ENCODE data around the gene TMEM140. TPM values are rescaled to one million over a fixed set of nuclear protein-coding genes. Genes with fewer than 3 reads are reported as not detected.

Gene TMEM140
- total and polyA plus RNA-seq, 2 of the 13 experiments (the other 11 are each of a cell fraction or from before 2014, with no cell fraction given): 9.2 to 21.7 TPM

- TF ChIP-seq, protein P1, sequence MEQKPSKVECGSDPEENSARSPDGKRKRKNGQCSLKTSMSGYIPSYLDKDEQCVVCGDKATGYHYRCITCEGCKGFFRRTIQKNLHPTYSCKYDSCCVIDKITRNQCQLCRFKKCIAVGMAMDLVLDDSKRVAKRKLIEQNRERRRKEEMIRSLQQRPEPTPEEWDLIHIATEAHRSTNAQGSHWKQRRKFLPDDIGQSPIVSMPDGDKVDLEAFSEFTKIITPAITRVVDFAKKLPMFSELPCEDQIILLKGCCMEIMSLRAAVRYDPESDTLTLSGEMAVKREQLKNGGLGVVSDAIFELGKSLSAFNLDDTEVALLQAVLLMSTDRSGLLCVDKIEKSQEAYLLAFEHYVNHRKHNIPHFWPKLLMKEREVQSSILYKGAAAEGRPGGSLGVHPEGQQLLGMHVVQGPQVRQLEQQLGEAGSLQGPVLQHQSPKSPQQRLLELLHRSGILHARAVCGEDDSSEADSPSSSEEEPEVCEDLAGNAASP (CRISPR knock-in tag; IDR thresholded peaks at IDR 0.05; ENCODE audit: borderline replicate concordance): no peak
- TF ChIP-seq MZF1 (CRISPR knock-in tag; IDR thresholded peaks at IDR 0.05; ENCODE audit: borderline replicate concordance) (no peak), NR2F1 (CRISPR knock-in tag; IDR thresholded peaks at IDR 0.05) (no peak), CBX1 (IDR thresholded peaks at IDR 0.05; ENCODE audit: low read depth) (no peak), EP300 (IDR thresholded peaks at IDR 0.05; ENCODE audit: low read depth in 2 of 2, low read length in 2 of 2) (no peak), EP300 (CRISPR knock-in tag; IDR thresholded peaks at IDR 0.05; ENCODE audit: borderline replicate concordance) (no peak), ZNF672 (CRISPR knock-in tag; IDR thresholded peaks at IDR 0.05) (no peak), THAP8 (CRISPR knock-in tag; IDR thresholded peaks at IDR 0.05; ENCODE audit: borderline replicate concordance) (no peak)
- TF ChIP-seq, protein P2, sequence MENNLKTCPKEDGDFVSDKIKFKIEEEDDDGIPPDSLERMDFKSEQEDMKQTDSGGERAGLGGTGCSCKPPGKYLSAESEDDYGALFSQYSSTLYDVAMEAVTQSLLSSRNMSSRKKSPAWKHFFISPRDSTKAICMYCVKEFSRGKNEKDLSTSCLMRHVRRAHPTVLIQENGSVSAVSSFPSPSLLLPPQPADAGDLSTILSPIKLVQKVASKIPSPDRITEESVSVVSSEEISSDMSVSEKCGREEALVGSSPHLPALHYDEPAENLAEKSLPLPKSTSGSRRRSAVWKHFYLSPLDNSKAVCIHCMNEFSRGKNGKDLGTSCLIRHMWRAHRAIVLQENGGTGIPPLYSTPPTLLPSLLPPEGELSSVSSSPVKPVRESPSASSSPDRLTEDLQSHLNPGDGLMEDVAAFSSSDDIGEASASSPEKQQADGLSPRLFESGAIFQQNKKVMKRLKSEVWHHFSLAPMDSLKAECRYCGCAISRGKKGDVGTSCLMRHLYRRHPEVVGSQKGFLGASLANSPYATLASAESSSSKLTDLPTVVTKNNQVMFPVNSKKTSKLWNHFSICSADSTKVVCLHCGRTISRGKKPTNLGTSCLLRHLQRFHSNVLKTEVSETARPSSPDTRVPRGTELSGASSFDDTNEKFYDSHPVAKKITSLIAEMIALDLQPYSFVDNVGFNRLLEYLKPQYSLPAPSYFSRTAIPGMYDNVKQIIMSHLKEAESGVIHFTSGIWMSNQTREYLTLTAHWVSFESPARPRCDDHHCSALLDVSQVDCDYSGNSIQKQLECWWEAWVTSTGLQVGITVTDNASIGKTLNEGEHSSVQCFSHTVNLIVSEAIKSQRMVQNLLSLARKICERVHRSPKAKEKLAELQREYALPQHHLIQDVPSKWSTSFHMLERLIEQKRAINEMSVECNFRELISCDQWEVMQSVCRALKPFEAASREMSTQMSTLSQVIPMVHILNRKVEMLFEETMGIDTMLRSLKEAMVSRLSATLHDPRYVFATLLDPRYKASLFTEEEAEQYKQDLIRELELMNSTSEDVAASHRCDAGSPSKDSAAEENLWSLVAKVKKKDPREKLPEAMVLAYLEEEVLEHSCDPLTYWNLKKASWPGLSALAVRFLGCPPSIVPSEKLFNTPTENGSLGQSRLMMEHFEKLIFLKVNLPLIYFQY (CRISPR knock-in tag; IDR thresholded peaks at IDR 0.05; ENCODE audit: borderline replicate concordance): 0 out of 2 replicates have a peak, but pooled peaks have one; percentile 14
These were observed 59.7 kb downstream of the TMEM140 start (continued) for GRCh38 chr7:135207406-135208101.
